HG02981 (cell line): Measurements from ENCODE around the gene SV2A.
"Not testable (repeated sequence)": the region's sequence is repeated elsewhere in the genome, so short reads cannot be mapped to it uniquely, and the experiment has no call there.

Source experiments
- ATAC-seq: cut with Tn5 transposase; IDR thresholded peaks from one replicate; pipeline ENCODE4 v1.9.1; 2021; ENCODE audit warnings: mild to moderate bottlenecking, moderate library complexity; ENCODE audit not compliant: unreplicated experiment

The SV2A gene

GRCh38 chr1:149917571-149918144 lies at the start of gene SV2A:
TSS of gene SV2A (minus strand) at chr1:149917844. CDS start at chr1:149913840, 4,004 bp downstream.
- ATAC-seq: no peak

- no peak for ATAC-seq
Measured at GRCh38 chr1:149967041-149967440, 49.4 kb upstream of the SV2A start.

GRCh38 chr1:149966405-149966804 lies 48.8 kb upstream of the SV2A start:
- ATAC-seq: no peak

GRCh38 chr1:149965440-149965839 lies 47.8 kb upstream of the SV2A start:
- ATAC-seq: no peak

GRCh38 chr1:149963358-149963757 lies 45.7 kb upstream of the SV2A start:
- no peak for ATAC-seq

- no peak for ATAC-seq
Measured at GRCh38 chr1:149962736-149963135, 45.1 kb upstream of the SV2A start.

GRCh38 chr1:149962039-149962647 lies 44.5 kb upstream of the SV2A start:
- peak; percentile 40 for ATAC-seq

GRCh38 chr1:149957548-149957947 lies 39.9 kb upstream of the SV2A start:
- not testable (repeated sequence) for ATAC-seq

GRCh38 chr1:149949911-149950310 lies 32.3 kb upstream of the SV2A start:
- ATAC-seq: no peak

- ATAC-seq: no peak
Measured at GRCh38 chr1:149945206-149945605, 27.6 kb upstream of the SV2A start.

GRCh38 chr1:149942885-149943284 lies 25.2 kb upstream of the SV2A start:
- no peak for ATAC-seq

GRCh38 chr1:149942207-149942606 lies 24.6 kb upstream of the SV2A start:
- no peak for ATAC-seq

GRCh38 chr1:149940427-149940826 lies 22.8 kb upstream of the SV2A start:
- ATAC-seq: no peak

GRCh38 chr1:149938668-149939003 lies 21.0 kb upstream of the SV2A start:
- ATAC-seq: not testable (repeated sequence)

- ATAC-seq: no peak
Measured at GRCh38 chr1:149937759-149938158, 20.1 kb upstream of the SV2A start.

- no peak for ATAC-seq
Measured at GRCh38 chr1:149936992-149937705, 19.5 kb upstream of the SV2A start.

- no peak for ATAC-seq
Measured at GRCh38 chr1:149936170-149936991, 18.7 kb upstream of the SV2A start, which contains the start of gene MTMR11. TSS of gene MTMR11 (minus strand) at chr1:149936879. CDS start at chr1:149936647, 232 bp downstream.

- ATAC-seq: no peak
Measured at GRCh38 chr1:149934356-149934755, 16.7 kb upstream of the SV2A start.

GRCh38 chr1:149933208-149933607 lies 15.6 kb upstream of the SV2A start:
- no peak for ATAC-seq

GRCh38 chr1:149932474-149932873 lies 14.8 kb upstream of the SV2A start:
- ATAC-seq: no peak

- ATAC-seq: no peak
Measured at GRCh38 chr1:149931212-149931790, 13.7 kb upstream of the SV2A start.
